ENCODE measurements around the gene LRRC8E. TPM values are rescaled to one million over a fixed set of nuclear protein-coding genes. Genes with fewer than 3 reads are reported as not detected.

The LRRC8E gene
- total and polyA plus RNA-seq, 3 donors from 2014 or later: 0.79 to 1.4 (median 0.92) TPM

DNA sequence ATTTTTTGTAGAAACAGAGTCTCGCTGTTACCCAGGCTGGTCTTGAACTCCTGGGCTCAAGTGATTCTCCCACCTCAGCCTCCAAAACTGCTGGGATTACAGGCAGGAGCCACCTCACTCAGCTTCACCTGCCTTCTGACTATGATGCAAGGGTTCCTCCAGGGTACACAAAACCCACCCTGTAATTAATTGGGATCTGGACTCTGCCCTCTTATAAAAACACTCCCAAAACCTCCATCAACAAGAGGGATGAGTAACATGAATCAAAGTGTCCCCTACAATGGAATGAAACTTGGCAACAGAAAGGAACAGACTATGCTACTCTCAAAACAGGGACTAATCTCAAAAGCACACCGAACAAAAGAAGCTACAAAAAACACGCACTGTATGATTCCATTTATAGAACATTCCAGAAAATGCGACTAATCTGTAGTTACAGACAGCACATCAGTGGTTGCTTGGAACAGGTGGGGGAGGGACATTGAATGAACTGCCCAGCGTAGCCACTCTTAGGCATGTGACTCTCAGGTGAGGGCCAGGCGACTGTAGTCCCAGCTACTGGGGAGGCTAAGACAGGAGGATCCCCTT, 11.0 kb upstream of the LRRC8E start:
- WGBS, 2 donors: 57 to 63% methylated on average over 6 of the region's 6 CpGs
- H3K27me3 ChIP-seq: no peaks in the 10 kb centered on the region
- no peak for TF ChIP-seq POLR2A (IDR thresholded peaks at IDR 0.05)
- TF ChIP-seq CTCF (IDR thresholded peaks at IDR 0.05): no peak
- no peak overlapping the region for H3K4me3 ChIP-seq
- no peaks in the 10 kb centered on the region for H3K36me3 ChIP-seq (ENCODE audit: low read depth, missing control alignments)
- H3K27ac ChIP-seq: no peak overlapping the region
- intact Hi-C loops (cut with DNase I; ENCODE audit: low total_unique reads): no loop called here
- peaks cover 7% of the 10 kb centered on the region for H3K4me1 ChIP-seq
- H3K9me3 ChIP-seq: no peaks in the 10 kb centered on the region
- DNase-seq: no peak

- intact Hi-C loops (cut with DNase I; ENCODE audit: low total_unique reads): no loop called here
Measured at GRCh38 chr19:7879111-7879807, 9.1 kb upstream of the LRRC8E start.

GRCh38 chr19:7879836-7880235, 8.5 kb upstream of the LRRC8E start:
- TF ChIP-seq POLR2A (IDR thresholded peaks at IDR 0.05) (no peak), CTCF (IDR thresholded peaks at IDR 0.05) (no peak)
- 83 to 92% methylated on average over 19 of the region's 19 CpGs for WGBS, 2 donors
- H3K9me3 ChIP-seq: no peaks in the 10 kb centered on the region
- no peak for DNase-seq
- intact Hi-C loops (cut with DNase I; ENCODE audit: low total_unique reads): no loop called here
- no peak overlapping the region for H3K4me3 ChIP-seq
- no peaks in the 10 kb centered on the region for H3K27me3 ChIP-seq
- no peak overlapping the region for H3K27ac ChIP-seq
- H3K4me1 ChIP-seq: no peaks in the 10 kb centered on the region
- no peaks in the 10 kb centered on the region for H3K36me3 ChIP-seq (ENCODE audit: low read depth, missing control alignments)

More at GRCh38 chr19:7879111-7879807, 9.1 kb upstream of the LRRC8E start:
- Histone ChIP-seq H3K36me3 (ENCODE audit: low read depth, missing control alignments) (no peaks in the 10 kb centered on the region), H3K9me3 (no peaks in the 10 kb centered on the region), H3K4me3 (no peak overlapping the region), H3K4me1 (no peaks in the 10 kb centered on the region), H3K27ac (no peak overlapping the region), H3K27me3 (no peaks in the 10 kb centered on the region)
- TF ChIP-seq CTCF (IDR thresholded peaks at IDR 0.05) (no peak), POLR2A (IDR thresholded peaks at IDR 0.05) (no peak)
- 78 to 83% methylated on average over 6 to 18 of the region's 18 CpGs for WGBS, 2 donors
- no peak for DNase-seq

DNA sequence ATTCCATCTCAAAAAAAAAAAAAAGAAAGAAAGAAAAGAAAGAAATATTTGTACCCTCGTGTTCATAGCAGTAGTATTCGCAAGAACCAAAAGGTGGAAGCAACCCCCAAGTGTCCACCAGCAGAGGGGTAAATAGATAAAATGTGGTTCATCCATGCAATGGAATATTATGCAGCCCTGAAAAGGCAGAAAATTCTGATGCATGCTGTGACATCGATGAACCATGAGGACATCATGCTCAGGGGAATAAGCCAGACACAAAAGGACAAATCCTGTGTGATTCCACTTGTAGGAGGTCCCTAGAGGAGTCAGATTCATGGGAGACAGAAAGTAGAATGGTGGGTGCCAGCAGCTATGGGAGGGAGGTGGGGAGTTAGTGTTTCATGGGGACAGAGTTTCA, 6.4 kb upstream of the LRRC8E start:
- no peak overlapping the region for H3K27ac ChIP-seq
- H3K4me1 ChIP-seq: no peaks in the 10 kb centered on the region
- H3K36me3 ChIP-seq (ENCODE audit: low read depth, missing control alignments): no peaks in the 10 kb centered on the region
- WGBS, 2 donors: 86 to 96% methylated on average over 3 of the region's 3 CpGs
- intact Hi-C loops (cut with DNase I; ENCODE audit: low total_unique reads): no loop called here
- H3K27me3 ChIP-seq: no peaks in the 10 kb centered on the region
- DNase-seq: no peak
- H3K9me3 ChIP-seq: no peaks in the 10 kb centered on the region
- TF ChIP-seq POLR2A (IDR thresholded peaks at IDR 0.05) (no peak), CTCF (IDR thresholded peaks at IDR 0.05) (no peak)
- no peak overlapping the region for H3K4me3 ChIP-seq

- Histone ChIP-seq H3K9me3 (no peaks in the 10 kb centered on the region), H3K4me3 (no peak overlapping the region), H3K36me3 (ENCODE audit: low read depth, missing control alignments) (no peaks in the 10 kb centered on the region), H3K27me3 (no peaks in the 10 kb centered on the region), H3K4me1 (no peaks in the 10 kb centered on the region), H3K27ac (no peak overlapping the region)
- WGBS, 2 donors: 87 to 91% methylated on average over 4 of the region's 4 CpGs
- no peak for DNase-seq
- TF ChIP-seq CTCF (IDR thresholded peaks at IDR 0.05) (no peak), POLR2A (IDR thresholded peaks at IDR 0.05) (no peak)
- intact Hi-C loops (cut with DNase I; ENCODE audit: low total_unique reads): no loop called here
Measured at GRCh38 chr19:7883105-7883504, 5.2 kb upstream of the LRRC8E start.
